Measurements from ENCODE around the gene PKN2.

Gene PKN2

DNA sequence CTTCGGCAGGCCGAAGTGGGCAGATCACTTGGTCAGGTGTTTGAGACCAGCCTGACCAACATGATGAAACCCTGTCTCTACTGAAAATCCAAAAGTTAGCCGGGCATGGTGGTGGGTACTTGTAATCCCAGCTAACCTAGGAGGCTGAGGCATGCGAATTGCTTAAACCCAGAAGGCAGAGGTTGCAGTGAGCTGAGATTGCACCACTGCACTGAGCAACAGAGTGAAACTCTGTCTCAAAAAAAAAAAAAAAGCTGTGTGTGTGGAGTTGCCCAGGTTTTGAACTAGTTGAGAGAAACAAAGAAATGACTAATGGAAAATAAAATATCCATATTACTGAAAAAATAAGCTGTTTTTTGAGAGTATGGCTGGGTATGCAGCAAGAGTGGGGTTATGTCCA, 107.1 kb downstream of the PKN2 start:
- H3K27me3 ChIP-seq (ENCODE audit: control insufficient read depth, low read length) = no peaks in the 10 kb centered on the region
- H3F3A ChIP-seq (ENCODE audit: control insufficient read depth, insufficient read depth) = no peaks in the 10 kb centered on the region
- no peaks in the 10 kb centered on the region for H3K9me2 ChIP-seq (replicated peaks; ENCODE audit: control insufficient read depth, low read length)
- no peak overlapping the region for H3K27ac ChIP-seq (ENCODE audit: low read depth, low read length)
- H3K4me1 ChIP-seq (ENCODE audit: control insufficient read depth, low read length) = no peaks in the 10 kb centered on the region
- peaks cover 58% of the 10 kb centered on the region for H3K36me3 ChIP-seq (ENCODE audit: control insufficient read depth, low read length)
- H3K9me3 ChIP-seq (ENCODE audit: control insufficient read depth, insufficient read depth, low read length) = no peaks in the 10 kb centered on the region
- TF ChIP-seq, protein P1, sequence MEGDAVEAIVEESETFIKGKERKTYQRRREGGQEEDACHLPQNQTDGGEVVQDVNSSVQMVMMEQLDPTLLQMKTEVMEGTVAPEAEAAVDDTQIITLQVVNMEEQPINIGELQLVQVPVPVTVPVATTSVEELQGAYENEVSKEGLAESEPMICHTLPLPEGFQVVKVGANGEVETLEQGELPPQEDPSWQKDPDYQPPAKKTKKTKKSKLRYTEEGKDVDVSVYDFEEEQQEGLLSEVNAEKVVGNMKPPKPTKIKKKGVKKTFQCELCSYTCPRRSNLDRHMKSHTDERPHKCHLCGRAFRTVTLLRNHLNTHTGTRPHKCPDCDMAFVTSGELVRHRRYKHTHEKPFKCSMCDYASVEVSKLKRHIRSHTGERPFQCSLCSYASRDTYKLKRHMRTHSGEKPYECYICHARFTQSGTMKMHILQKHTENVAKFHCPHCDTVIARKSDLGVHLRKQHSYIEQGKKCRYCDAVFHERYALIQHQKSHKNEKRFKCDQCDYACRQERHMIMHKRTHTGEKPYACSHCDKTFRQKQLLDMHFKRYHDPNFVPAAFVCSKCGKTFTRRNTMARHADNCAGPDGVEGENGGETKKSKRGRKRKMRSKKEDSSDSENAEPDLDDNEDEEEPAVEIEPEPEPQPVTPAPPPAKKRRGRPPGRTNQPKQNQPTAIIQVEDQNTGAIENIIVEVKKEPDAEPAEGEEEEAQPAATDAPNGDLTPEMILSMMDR (IDR thresholded peaks at IDR 0.05; ENCODE audit: low read depth, low read length, poor library complexity, severe bottlenecking) = no peak
- no peak for TF ChIP-seq EZH2phosphoT487 (IDR thresholded peaks at IDR 0.05; ENCODE audit: borderline replicate concordance, low read length)
- H4K20me1 ChIP-seq (ENCODE audit: control insufficient read depth, insufficient read depth, low read depth, low read length) = no peaks in the 10 kb centered on the region
- no peak overlapping the region for H3K4me2 ChIP-seq (ENCODE audit: low read length)
- no peaks in the 10 kb centered on the region for H3K79me2 ChIP-seq (ENCODE audit: control insufficient read depth, low read length)
- H3K4me3 ChIP-seq (ENCODE audit: low read length) = no peak overlapping the region

DNA sequence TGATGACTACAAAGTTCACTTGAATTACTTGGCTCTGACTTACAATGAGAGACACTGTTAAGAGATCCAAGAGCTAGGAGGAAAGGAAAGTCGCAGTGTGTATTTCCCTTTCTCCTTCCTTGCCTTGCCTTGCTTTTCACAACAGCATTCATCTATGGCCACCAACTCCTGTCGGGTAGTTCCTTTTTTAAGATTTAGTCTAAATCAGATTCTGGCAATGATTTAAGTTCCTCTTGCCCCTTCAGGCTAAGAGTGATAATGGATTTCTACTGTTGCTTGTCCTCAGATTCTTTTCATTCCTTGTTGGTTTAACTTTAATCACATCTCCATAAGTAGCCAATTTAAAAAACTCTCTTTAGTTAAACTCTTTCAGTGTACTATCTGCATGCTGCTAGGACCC, 115.4 kb downstream of the PKN2 start:
- Histone ChIP-seq H3K4me2 (ENCODE audit: low read length) (no peak overlapping the region), H3K9me3 (ENCODE audit: control insufficient read depth, insufficient read depth, low read length) (peaks cover 14% of the 10 kb centered on the region), H3K36me3 (ENCODE audit: control insufficient read depth, low read length) (peaks cover 62% of the 10 kb centered on the region)

DNA sequence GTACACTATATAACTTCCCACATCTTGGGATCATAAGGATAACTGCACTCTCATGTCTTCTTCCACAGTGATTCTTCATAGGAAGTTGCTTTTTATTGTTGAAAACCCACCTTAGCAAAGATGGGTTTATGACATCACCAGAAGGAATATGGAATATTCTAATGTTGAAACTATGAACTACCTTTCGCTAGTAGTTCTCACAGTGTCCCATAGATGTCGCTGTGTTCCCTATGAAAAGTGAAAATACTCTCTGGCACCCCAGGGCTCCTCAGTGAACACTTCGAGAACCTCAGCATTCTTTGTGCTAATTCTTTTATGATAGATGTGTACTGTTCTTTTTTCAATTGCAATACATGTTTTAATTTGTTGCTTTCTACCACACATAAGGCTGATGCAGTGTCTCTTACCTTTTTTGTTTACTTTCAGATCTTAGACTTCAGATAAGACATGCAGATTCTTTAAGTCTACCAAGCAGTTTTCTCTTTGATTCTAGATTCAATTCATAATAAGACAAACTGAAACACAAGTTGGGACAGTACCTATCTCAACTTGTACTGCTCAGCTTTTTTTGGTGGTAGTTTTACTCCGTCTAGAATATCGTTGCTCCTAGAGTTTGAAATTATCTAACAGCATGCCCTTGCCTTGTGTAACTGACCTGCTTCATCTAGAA, 116.4 kb downstream of the PKN2 start:
- H3K79me2 ChIP-seq (ENCODE audit: control insufficient read depth, low read length) = no peaks in the 10 kb centered on the region

More for the DNA sequence above, 115.4 kb downstream of the PKN2 start:
- Histone ChIP-seq H3K27me3 (ENCODE audit: control insufficient read depth, low read length) (no peaks in the 10 kb centered on the region), H3F3A (ENCODE audit: control insufficient read depth, insufficient read depth) (0 out of 2 replicates have a peak, but pooled peaks cover 5% of the 10 kb centered on the region), H4K20me1 (ENCODE audit: control insufficient read depth, insufficient read depth, low read depth, low read length) (no peaks in the 10 kb centered on the region), H3K79me2 (ENCODE audit: control insufficient read depth, low read length) (no peaks in the 10 kb centered on the region), H3K4me3 (ENCODE audit: low read length) (no peak overlapping the region), H3K27ac (ENCODE audit: low read depth, low read length) (no peak overlapping the region), H3K9me2 (replicated peaks; ENCODE audit: control insufficient read depth, low read length) (no peaks in the 10 kb centered on the region), H3K4me1 (ENCODE audit: control insufficient read depth, low read length) (peaks cover 8% of the 10 kb centered on the region)
- TF ChIP-seq, protein P1 (IDR thresholded peaks at IDR 0.05; ENCODE audit: low read depth, low read length, poor library complexity, severe bottlenecking) = no peak
- no peak for TF ChIP-seq EZH2phosphoT487 (IDR thresholded peaks at IDR 0.05; ENCODE audit: borderline replicate concordance, low read length)

More for the DNA sequence above, 116.4 kb downstream of the PKN2 start:
- H4K20me1 ChIP-seq (ENCODE audit: control insufficient read depth, insufficient read depth, low read depth, low read length) = no peaks in the 10 kb centered on the region
- no peak overlapping the region for H3K27ac ChIP-seq (ENCODE audit: low read depth, low read length)
- peaks cover 14% of the 10 kb centered on the region for H3K9me3 ChIP-seq (ENCODE audit: control insufficient read depth, insufficient read depth, low read length)
- no peak for TF ChIP-seq EZH2phosphoT487 (IDR thresholded peaks at IDR 0.05; ENCODE audit: borderline replicate concordance, low read length)
- TF ChIP-seq, protein P1 (IDR thresholded peaks at IDR 0.05; ENCODE audit: low read depth, low read length, poor library complexity, severe bottlenecking) = peak; percentile 57
- H3K9me2 ChIP-seq (replicated peaks; ENCODE audit: control insufficient read depth, low read length) = no peaks in the 10 kb centered on the region
- H3K4me2 ChIP-seq (ENCODE audit: low read length) = no peak overlapping the region
- H3K36me3 ChIP-seq (ENCODE audit: control insufficient read depth, low read length) = peaks cover 70% of the 10 kb centered on the region
- H3K4me1 ChIP-seq (ENCODE audit: control insufficient read depth, low read length) = peaks cover 8% of the 10 kb centered on the region
- H3F3A ChIP-seq (ENCODE audit: control insufficient read depth, insufficient read depth) = 0 out of 2 replicates have a peak, but pooled peaks cover 7% of the 10 kb centered on the region
- no peak overlapping the region for H3K4me3 ChIP-seq (ENCODE audit: low read length)
- no peaks in the 10 kb centered on the region for H3K27me3 ChIP-seq (ENCODE audit: control insufficient read depth, low read length)
